Mucosa of stomach (tissue), 1 donor: ENCODE results near the gene CABP1.

Experiments used
- H3K27me3 ChIP-seq: one replicate; pipeline ENCODE4 v1.7.0; 2013; ENCODE audit warnings: mild to moderate bottlenecking, low read length; ENCODE audit not compliant: control insufficient read depth, insufficient read depth
- H3K36me3 ChIP-seq: one replicate; pipeline ENCODE4 v1.7.0; 2013; ENCODE audit warnings: low read length; ENCODE audit not compliant: control insufficient read depth, insufficient read depth
- H3K4me1 ChIP-seq: one replicate; pipeline ENCODE4 v1.7.0; 2013; ENCODE audit warnings: mild to moderate bottlenecking, low read length; ENCODE audit not compliant: control insufficient read depth, insufficient read depth
- H3K4me3 ChIP-seq: one replicate; pipeline ENCODE4 v1.7.0; 2013; ENCODE audit warnings: low read length
- H3K9ac ChIP-seq: one replicate; pipeline ENCODE4 v1.7.0; 2013; ENCODE audit warnings: mild to moderate bottlenecking, low read length, moderate library complexity
- H3K9me3 ChIP-seq: one replicate; pipeline ENCODE4 v1.7.0; 2013; ENCODE audit warnings: mild to moderate bottlenecking, low read length, moderate library complexity; ENCODE audit not compliant: control insufficient read depth
- donor health status: Pancreatic carcinoma.

CABP1 gene

DNA sequence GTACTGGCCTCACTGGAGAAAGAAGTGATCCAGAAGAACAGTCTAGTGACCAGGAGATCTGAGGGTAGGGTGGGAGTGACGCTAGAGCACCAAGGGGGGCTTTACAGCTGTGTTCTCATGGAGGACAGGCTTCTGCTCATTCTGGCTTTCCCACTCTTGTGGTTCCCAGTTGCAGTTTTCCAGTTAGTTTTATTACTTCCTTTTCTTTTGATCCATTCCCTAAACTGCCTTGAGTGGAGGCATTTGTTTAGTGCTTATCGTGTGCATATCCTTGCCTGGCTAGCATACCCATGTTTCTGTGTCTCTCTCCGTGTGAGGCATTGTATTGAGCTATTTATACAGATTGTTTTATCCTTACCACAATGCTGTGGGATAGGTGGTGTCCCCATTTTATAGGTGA is 50.6 kb downstream of the CABP1 start:
- Histone ChIP-seq H3K4me1 (peaks cover 32% of the 10 kb centered on the region), H3K9me3 (no peaks in the 10 kb centered on the region), H3K9ac (no peak overlapping the region), H3K27me3 (no peaks in the 10 kb centered on the region), H3K4me3 (no peak overlapping the region), H3K36me3 (no peaks in the 10 kb centered on the region)

- Histone ChIP-seq H3K9me3 (no peaks in the 10 kb centered on the region), H3K4me1 (peaks cover 32% of the 10 kb centered on the region), H3K9ac (no peak overlapping the region), H3K36me3 (no peaks in the 10 kb centered on the region), H3K27me3 (no peaks in the 10 kb centered on the region), H3K4me3 (no peak overlapping the region)
Observed at GRCh38 chr12:120692524-120693033, 52.2 kb downstream of the CABP1 start.

DNA sequence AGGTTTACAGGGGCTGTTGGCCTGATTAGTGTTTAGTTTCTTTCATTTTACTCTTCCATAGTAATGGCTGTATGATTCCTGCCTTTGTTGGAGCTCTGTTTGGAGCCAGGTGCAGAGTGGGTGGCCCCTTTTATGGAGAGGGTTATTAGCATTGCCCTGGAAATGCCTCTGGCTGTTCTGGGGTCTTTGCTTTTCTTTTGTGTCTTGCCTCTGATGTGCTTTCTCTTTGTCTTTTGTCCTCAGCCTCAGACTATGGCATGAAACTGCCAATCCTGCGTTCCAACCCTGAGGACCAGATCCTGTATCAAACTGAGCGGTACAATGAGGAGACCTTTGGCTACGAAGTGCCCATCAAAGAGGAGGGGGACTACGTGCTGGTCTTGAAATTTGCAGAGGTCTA is 53.4 kb downstream of the CABP1 start:
- H3K9me3 ChIP-seq: no peaks in the 10 kb centered on the region
- H3K4me3 ChIP-seq: no peak overlapping the region
- H3K4me1 ChIP-seq: peaks cover 25% of the 10 kb centered on the region
- H3K36me3 ChIP-seq: peaks cover 7% of the 10 kb centered on the region
- H3K9ac ChIP-seq: no peak overlapping the region
- H3K27me3 ChIP-seq: no peaks in the 10 kb centered on the region

GRCh38 chr12:120696626-120697025 is 56.2 kb downstream of the CABP1 start:
- no peaks in the 10 kb centered on the region for H3K27me3 ChIP-seq
- H3K9ac ChIP-seq: no peak overlapping the region
- peaks cover 10% of the 10 kb centered on the region for H3K4me1 ChIP-seq
- H3K4me3 ChIP-seq: no peak overlapping the region
- H3K9me3 ChIP-seq: no peaks in the 10 kb centered on the region
- H3K36me3 ChIP-seq: peaks cover 7% of the 10 kb centered on the region

GRCh38 chr12:120697344-120697743 is 56.9 kb downstream of the CABP1 start:
- Histone ChIP-seq H3K4me1 (peaks cover 6% of the 10 kb centered on the region), H3K36me3 (peaks cover 7% of the 10 kb centered on the region)

DNA sequence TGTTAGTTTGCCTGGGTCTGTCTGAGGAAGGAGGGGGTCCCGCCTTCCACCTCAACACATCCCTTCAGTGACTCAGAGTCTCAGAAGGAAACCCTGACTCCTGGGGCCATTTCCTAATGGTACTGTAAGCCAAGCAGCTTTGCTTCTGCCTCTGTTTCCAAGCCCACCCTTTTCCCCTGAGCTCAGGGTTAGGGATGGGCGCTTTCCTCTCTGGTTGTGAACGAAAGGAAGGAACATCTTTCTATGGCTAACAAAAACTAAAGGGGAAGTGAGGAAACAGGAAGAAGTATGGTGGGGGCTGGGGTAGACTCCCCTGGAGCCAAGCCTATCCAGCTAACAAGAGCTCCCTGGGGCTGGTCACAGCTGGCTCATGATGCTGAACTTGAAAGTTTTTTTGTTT is 58.2 kb downstream of the CABP1 start:
- Histone ChIP-seq H3K4me1 (no peaks in the 10 kb centered on the region), H3K36me3 (peaks cover 7% of the 10 kb centered on the region), H3K9me3 (no peaks in the 10 kb centered on the region), H3K27me3 (no peaks in the 10 kb centered on the region), H3K9ac (no peak overlapping the region), H3K4me3 (no peak overlapping the region)

More at GRCh38 chr12:120697344-120697743, 56.9 kb downstream of the CABP1 start:
- Histone ChIP-seq H3K27me3 (no peaks in the 10 kb centered on the region), H3K9ac (no peak overlapping the region), H3K4me3 (no peak overlapping the region), H3K9me3 (no peaks in the 10 kb centered on the region)

GRCh38 chr12:120699553-120699952 is 59.1 kb downstream of the CABP1 start:
- Histone ChIP-seq H3K4me1 (no peaks in the 10 kb centered on the region), H3K9ac (no peak overlapping the region), H3K36me3 (peaks cover 7% of the 10 kb centered on the region), H3K4me3 (no peak overlapping the region), H3K27me3 (no peaks in the 10 kb centered on the region), H3K9me3 (no peaks in the 10 kb centered on the region)

GRCh38 chr12:120700886-120701285 is 60.5 kb downstream of the CABP1 start:
- Histone ChIP-seq H3K9ac (no peak overlapping the region), H3K36me3 (peaks cover 7% of the 10 kb centered on the region), H3K4me3 (no peak overlapping the region), H3K4me1 (no peaks in the 10 kb centered on the region), H3K27me3 (no peaks in the 10 kb centered on the region), H3K9me3 (no peaks in the 10 kb centered on the region)

- H3K4me1 ChIP-seq: no peaks in the 10 kb centered on the region
- no peak overlapping the region for H3K4me3 ChIP-seq
- H3K27me3 ChIP-seq: no peaks in the 10 kb centered on the region
- H3K9me3 ChIP-seq: no peaks in the 10 kb centered on the region
- no peak overlapping the region for H3K9ac ChIP-seq
- peaks cover 7% of the 10 kb centered on the region for H3K36me3 ChIP-seq
Observed at GRCh38 chr12:120702637-120703036, 62.2 kb downstream of the CABP1 start.

GRCh38 chr12:120703311-120703942 is 63.0 kb downstream of the CABP1 start:
- Histone ChIP-seq H3K4me1 (no peaks in the 10 kb centered on the region), H3K9me3 (no peaks in the 10 kb centered on the region), H3K36me3 (no peaks in the 10 kb centered on the region), H3K27me3 (no peaks in the 10 kb centered on the region), H3K9ac (no peak overlapping the region), H3K4me3 (no peak overlapping the region)

- peaks cover 5% of the 10 kb centered on the region for H3K4me1 ChIP-seq
- no peak overlapping the region for H3K9ac ChIP-seq
- H3K4me3 ChIP-seq: no peak overlapping the region
- H3K36me3 ChIP-seq: no peaks in the 10 kb centered on the region
- H3K9me3 ChIP-seq: no peaks in the 10 kb centered on the region
- no peaks in the 10 kb centered on the region for H3K27me3 ChIP-seq
Observed at GRCh38 chr12:120705618-120706017, 65.2 kb downstream of the CABP1 start.

DNA sequence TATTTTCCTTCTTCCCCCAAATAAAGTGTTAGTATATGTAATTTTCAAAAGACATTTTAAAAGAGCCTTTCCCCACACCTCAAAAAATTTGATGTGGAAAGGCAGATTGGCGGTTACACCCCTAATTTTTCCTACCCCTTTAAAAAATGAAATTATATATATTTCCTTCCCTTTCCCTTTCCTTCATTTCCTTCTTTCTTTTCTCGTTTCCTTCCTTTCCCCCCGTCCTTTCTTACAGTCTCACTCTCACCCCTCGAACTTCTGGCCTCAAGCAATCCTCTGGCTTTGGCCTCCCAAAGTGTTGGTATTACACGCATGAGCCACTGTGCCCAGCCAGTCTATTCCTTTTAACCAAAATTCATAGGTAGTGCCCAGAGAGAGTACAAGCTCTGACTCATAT is 65.6 kb downstream of the CABP1 start:
- no peaks in the 10 kb centered on the region for H3K36me3 ChIP-seq
- no peaks in the 10 kb centered on the region for H3K27me3 ChIP-seq
- no peak overlapping the region for H3K4me3 ChIP-seq
- peaks cover 6% of the 10 kb centered on the region for H3K4me1 ChIP-seq
- H3K9ac ChIP-seq: no peak overlapping the region
- H3K9me3 ChIP-seq: no peaks in the 10 kb centered on the region

- peaks cover 14% of the 10 kb centered on the region for H3K4me1 ChIP-seq
- no peaks in the 10 kb centered on the region for H3K9me3 ChIP-seq
- no peaks in the 10 kb centered on the region for H3K27me3 ChIP-seq
- H3K36me3 ChIP-seq: no peaks in the 10 kb centered on the region
- H3K4me3 ChIP-seq: no peak overlapping the region
- no peak overlapping the region for H3K9ac ChIP-seq
Observed at GRCh38 chr12:120708651-120709050, 68.2 kb downstream of the CABP1 start.
